Tibial nerve (tissue), 4 donors: ENCODE results near the gene TAB2. TPM values are rescaled to one million over a fixed set of nuclear protein-coding genes. Genes with fewer than 3 reads are reported as not detected.

Experiments
- DNase-seq, 2 donors: peaks; one replicate each; pipeline ENCODE4 v3.0.0-alpha.2; 2019; ENCODE audit warnings: low spot score in 2 of 2
- H3K27ac ChIP-seq, 4 donors: fragments of 200-600 bp; sonication (generic) in 3 of 4; one replicate each; pipeline ENCODE4 v1.5.1; 2017 to 2019; ENCODE audit warnings: mild to moderate bottlenecking in 1 of 4
- H3K27me3 ChIP-seq, 2 donors: fragments of 200-600 bp; sonication (generic) in 1 of 2; one replicate each; pipeline versions ENCODE4 v1.5.1 to v1.6.0; 2017 to 2019
- H3K36me3 ChIP-seq, 3 donors: fragments of 200-600 bp; sonication (generic); one replicate each; pipeline ENCODE4 v1.5.1; 2018 to 2019
- H3K4me1 ChIP-seq, 4 donors: fragments of 200-600 bp; sonication (generic) in 3 of 4; one replicate each; pipeline ENCODE4 v1.5.1; 2017 to 2019
- H3K4me3 ChIP-seq, 4 donors: fragments of 200-600 bp; sonication (generic) in 3 of 4; one replicate each; pipeline ENCODE4 v1.5.1; 2017 to 2019; ENCODE audit warnings: mild to moderate bottlenecking in 1 of 4, moderate library complexity in 1 of 4
- H3K9me3 ChIP-seq, 4 donors: fragments of 200-600 bp; sonication (generic) in 3 of 4; one replicate each; pipeline ENCODE4 v1.5.1; 2017 to 2019
- CTCF ChIP-seq, 5 experiments: fragments of 200-600 bp in 3 of 5; fragments of 450-650 bp in 2 of 5; sonication (generic) in 3 of 5; IDR thresholded peaks; one replicate each; pipeline ENCODE4 v1.5.1; 2016 to 2019; ENCODE audit warnings: antibody characterized with exemption in 5 of 5, mild to moderate bottlenecking in 3 of 5, moderate library complexity in 2 of 5
- EP300 ChIP-seq, 2 donors: sonication (generic); formaldehyde crosslinking; IDR thresholded peaks; one replicate each; pipeline ENCODE4 v1.6.1; 2017; ENCODE audit warnings: antibody characterized with exemption in 2 of 2, mild to moderate bottlenecking in 1 of 2
- POLR2A ChIP-seq, 2 donors: fragments of 450-650 bp; IDR thresholded peaks; one replicate each; pipeline ENCODE4 v1.6.1; 2017; ENCODE audit warnings: antibody characterized with exemption in 2 of 2, mild to moderate bottlenecking in 2 of 2, moderate library complexity in 2 of 2
- WGBS, 2 donors: methylation state at CpG; one replicate each; pipeline ENCODE4 v1.1.5; 2018; 5-methylcytosine and 5-hydroxymethylcytosine counted together
- total RNA-seq, 4 donors: library from RNA; depleted of rRNA; stranded (reverse); fragments of >200 nt; gene quantifications; one replicate each; pipeline ENCODE4 v1.1.0, GENCODE V29; 2016

TAB2 gene
- total RNA-seq, 4 donors from 2014 or later: 57.5 to 101 (median 74.7) TPM

- H3K27me3 ChIP-seq: no peaks in the 10 kb centered on the region
- no peaks in the 10 kb centered on the region for H3K9me3 ChIP-seq
- H3K27ac ChIP-seq: no peak overlapping the region
- H3K4me3 ChIP-seq: no peak overlapping the region
- TF ChIP-seq EP300 (IDR thresholded peaks at IDR 0.05): no peak
- no peak for TF ChIP-seq POLR2A (IDR thresholded peaks at IDR 0.05)
- TF ChIP-seq CTCF (IDR thresholded peaks at IDR 0.05): no peak
- peaks cover 0 to 18% (median 0%) of the 10 kb centered on the region in 3 donors for H3K36me3 ChIP-seq
- peaks cover 0 to 48% (median 4%) of the 10 kb centered on the region in 4 donors for H3K4me1 ChIP-seq
- DNase-seq: no peak
Measured at GRCh38 chr6:149371154-149371553, 53.6 kb downstream of the TAB2 start.

GRCh38 chr6:149372062-149372461, 54.5 kb downstream of the TAB2 start:
- no peaks in the 10 kb centered on the region for H3K27me3 ChIP-seq
- TF ChIP-seq CTCF (IDR thresholded peaks at IDR 0.05) (no peak), EP300 (IDR thresholded peaks at IDR 0.05) (no peak), POLR2A (IDR thresholded peaks at IDR 0.05) (no peak)

GRCh38 chr6:149373511-149373910, 56.0 kb downstream of the TAB2 start:
- 98% methylated on average over 2 of the region's 2 CpGs for WGBS, 2 donors
- TF ChIP-seq POLR2A (IDR thresholded peaks at IDR 0.05): no peak
- TF ChIP-seq CTCF (IDR thresholded peaks at IDR 0.05): no peak
- no peak for TF ChIP-seq EP300 (IDR thresholded peaks at IDR 0.05)
- peaks cover 0 to 33% (median 3%) of the 10 kb centered on the region in 4 donors for H3K4me1 ChIP-seq

More at GRCh38 chr6:149372062-149372461, 54.5 kb downstream of the TAB2 start:
- no peak overlapping the region for H3K27ac ChIP-seq
- H3K36me3 ChIP-seq: peaks cover 0 to 18% (median 0%) of the 10 kb centered on the region in 3 donors
- H3K4me1 ChIP-seq: peaks cover 0 to 42% (median 3%) of the 10 kb centered on the region in 4 donors
- 70 to 72% methylated on average over 2 of the region's 2 CpGs for WGBS, 2 donors
- H3K4me3 ChIP-seq: no peak overlapping the region
- H3K9me3 ChIP-seq: no peaks in the 10 kb centered on the region
- DNase-seq: no peak

GRCh38 chr6:149379977-149380376, 62.5 kb downstream of the TAB2 start:
- H3K9me3 ChIP-seq: no peaks in the 10 kb centered on the region
- H3K4me1 ChIP-seq: peaks cover 0 to 18% (median 3%) of the 10 kb centered on the region in 4 donors
- no peaks in the 10 kb centered on the region for H3K27me3 ChIP-seq
- no peak for DNase-seq
- H3K4me3 ChIP-seq: no peak overlapping the region
- no peak overlapping the region for H3K27ac ChIP-seq
- TF ChIP-seq POLR2A (IDR thresholded peaks at IDR 0.05) (no peak), CTCF (IDR thresholded peaks at IDR 0.05) (no peak), EP300 (IDR thresholded peaks at IDR 0.05) (no peak)
- 95 to 98% methylated on average over 3 of the region's 3 CpGs for WGBS, 2 donors
- H3K36me3 ChIP-seq: peaks cover 0 to 52% (median 3%) of the 10 kb centered on the region in 3 donors

More at GRCh38 chr6:149373511-149373910, 56.0 kb downstream of the TAB2 start:
- peak overlapping the region in 1 of 4 donors; percentile 13 for H3K27ac ChIP-seq
- H3K36me3 ChIP-seq: peaks cover 0 to 26% (median 0%) of the 10 kb centered on the region in 3 donors
- no peak overlapping the region for H3K4me3 ChIP-seq
- H3K27me3 ChIP-seq: no peaks in the 10 kb centered on the region
- DNase-seq: no peak
- no peaks in the 10 kb centered on the region for H3K9me3 ChIP-seq

- Histone ChIP-seq H3K4me3 (no peak overlapping the region), H3K27me3 (no peaks in the 10 kb centered on the region)
- TF ChIP-seq CTCF (IDR thresholded peaks at IDR 0.05) (no peak), POLR2A (IDR thresholded peaks at IDR 0.05) (no peak), EP300 (IDR thresholded peaks at IDR 0.05) (no peak)
Measured at GRCh38 chr6:149380523-149380922, 63.0 kb downstream of the TAB2 start.

More at GRCh38 chr6:149380523-149380922, 63.0 kb downstream of the TAB2 start:
- Histone ChIP-seq H3K27ac (no peak overlapping the region), H3K9me3 (no peaks in the 10 kb centered on the region), H3K36me3 (peaks cover 0 to 52% (median 3%) of the 10 kb centered on the region in 3 donors), H3K4me1 (peaks cover 0 to 17% (median 3%) of the 10 kb centered on the region in 4 donors)
- no peak for DNase-seq
